VCaP (cell line): ENCODE measurements around the gene TNFRSF8.
"Not testable (repeated sequence)": the region's sequence is repeated elsewhere in the genome, so short reads cannot be mapped to it uniquely, and the experiment has no call there.

Source experiments
- H3K27ac ChIP-seq: fragments of 450-650 bp; 2 replicates; pipeline ENCODE4 v1.5.1; 2017
- CTCF ChIP-seq: fragments of 450-650 bp; conservative IDR thresholded peaks from 2 replicates; pipeline ENCODE4 v1.5.1; 2017; ENCODE audit warnings: mild to moderate bottlenecking, moderate library complexity

TNFRSF8 gene

GRCh38 chr1:12095452-12096263, 32.6 kb downstream of the TNFRSF8 start:
- no peak for TF ChIP-seq CTCF
- H3K27ac ChIP-seq, result no peak overlapping the region

DNA sequence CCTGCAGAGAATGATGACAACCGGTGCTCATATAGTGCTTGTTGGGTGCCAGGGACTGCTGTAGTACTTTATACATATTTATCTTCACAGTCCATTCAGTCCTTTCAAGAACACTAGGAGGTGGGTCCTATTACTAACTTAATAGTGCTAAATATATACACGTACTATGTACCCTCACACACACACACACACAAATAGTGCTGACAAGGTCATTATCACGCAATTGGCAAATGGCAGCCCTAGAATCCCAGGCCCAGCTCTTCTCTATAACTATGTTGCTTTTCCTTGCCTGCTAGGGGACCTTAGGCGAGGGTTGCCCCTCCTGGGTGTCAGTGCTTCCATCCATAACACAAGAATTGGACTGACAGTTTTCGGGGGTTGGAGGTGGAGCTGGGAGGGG, 33.5 kb downstream of the TNFRSF8 start:
- no peak overlapping the region for H3K27ac ChIP-seq
- TF ChIP-seq CTCF, result no peak

DNA sequence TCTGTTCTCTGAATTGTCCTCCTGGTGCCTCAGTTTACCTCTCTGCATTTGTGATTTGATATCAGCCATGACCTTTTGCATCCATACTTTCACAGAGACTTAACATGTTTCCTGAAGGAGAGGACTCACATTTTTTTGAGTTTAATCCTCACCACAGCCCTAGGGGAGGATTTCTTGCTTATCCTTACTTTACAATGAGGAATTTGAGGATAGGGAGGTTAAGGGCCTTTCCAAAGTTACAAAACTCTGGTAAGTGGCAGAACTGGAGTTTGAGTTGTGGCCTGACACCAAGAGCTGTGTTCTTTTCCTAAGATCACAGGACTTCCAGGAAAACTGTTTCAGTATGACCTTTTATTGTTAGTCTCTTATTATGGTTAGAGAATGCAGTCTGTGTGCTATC, 34.2 kb downstream of the TNFRSF8 start:
- no peak for TF ChIP-seq CTCF
- H3K27ac ChIP-seq, result no peak overlapping the region

DNA sequence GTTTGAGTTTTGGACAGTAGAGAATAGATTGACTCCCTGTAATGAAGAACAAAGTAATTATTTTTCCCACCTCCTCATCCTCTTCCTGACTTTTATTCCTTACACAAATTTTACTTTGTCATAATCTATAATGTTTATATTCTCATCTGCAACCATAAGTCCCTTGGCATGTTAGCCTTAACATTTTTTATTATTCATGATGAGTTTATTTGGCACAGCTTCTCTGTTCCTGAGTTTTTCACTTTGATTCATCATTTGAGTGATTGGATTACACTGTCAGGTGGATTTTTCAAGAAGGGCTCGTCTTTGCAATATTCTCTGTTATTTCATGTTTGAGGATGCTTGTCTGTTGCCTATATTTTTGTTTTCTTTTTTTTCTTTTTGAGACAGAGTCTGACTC, 35.7 kb downstream of the TNFRSF8 start:
- no peak overlapping the region for H3K27ac ChIP-seq
- TF ChIP-seq CTCF, result no peak

DNA sequence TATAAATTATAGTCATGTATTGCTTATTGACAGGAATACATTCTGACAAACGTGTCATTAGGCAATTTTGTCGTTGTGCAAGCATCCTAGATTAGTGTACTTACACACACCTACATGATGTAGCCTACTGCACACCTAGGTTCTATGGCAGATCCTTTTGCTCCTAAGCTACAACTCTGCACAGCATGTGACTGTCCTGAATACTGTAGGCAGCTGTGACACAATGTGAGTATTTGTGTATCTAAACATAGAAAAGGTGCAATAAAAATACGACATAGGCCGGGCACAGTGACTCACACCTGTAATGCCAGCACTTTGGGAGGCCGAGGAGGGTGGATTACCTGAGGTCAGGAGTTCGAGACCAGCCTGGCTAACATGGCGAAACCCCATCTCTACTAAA, 36.5 kb downstream of the TNFRSF8 start:
- H3K27ac ChIP-seq, result no peak overlapping the region
- TF ChIP-seq CTCF, result no peak

DNA sequence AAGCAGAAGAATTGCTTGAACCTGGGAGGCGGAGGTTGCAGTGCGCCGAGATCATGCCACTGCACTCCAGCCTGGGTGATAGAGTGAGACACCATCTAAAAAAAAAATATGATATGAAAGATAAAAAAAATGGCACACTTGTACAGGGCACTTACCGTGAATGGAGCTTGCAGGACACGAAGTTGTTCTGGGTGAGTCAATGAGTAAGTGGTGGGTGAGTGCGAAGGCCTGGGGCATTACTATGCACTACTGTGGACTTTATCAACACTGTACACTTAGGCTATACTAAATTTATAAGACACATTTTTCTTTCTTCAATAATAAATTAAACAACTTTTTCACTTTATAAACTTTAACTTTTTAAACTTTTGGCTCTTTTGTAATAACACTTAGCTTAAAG, 37.0 kb downstream of the TNFRSF8 start:
- TF ChIP-seq CTCF, result no peak
- H3K27ac ChIP-seq, result no peak overlapping the region

DNA sequence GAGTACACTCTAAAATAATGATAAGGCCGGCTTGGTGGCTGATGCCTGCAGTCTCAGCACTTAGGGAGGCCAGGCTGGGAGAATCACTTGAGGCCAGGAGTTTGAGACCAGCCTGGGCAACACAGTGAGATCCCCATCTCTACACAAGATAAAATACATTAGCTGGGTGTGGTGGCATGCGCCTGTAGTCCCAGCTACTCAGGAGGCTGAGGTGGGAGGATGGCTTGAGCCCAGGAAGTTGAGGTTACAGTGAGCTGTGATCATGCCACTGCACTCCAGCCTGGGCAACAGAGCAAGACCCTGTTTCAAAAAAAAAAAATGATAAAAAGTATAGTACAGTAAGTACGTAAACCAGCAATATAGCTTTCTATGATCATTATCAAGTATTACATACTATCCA, 38.0 kb downstream of the TNFRSF8 start:
- not testable (repeated sequence) for H3K27ac ChIP-seq

DNA sequence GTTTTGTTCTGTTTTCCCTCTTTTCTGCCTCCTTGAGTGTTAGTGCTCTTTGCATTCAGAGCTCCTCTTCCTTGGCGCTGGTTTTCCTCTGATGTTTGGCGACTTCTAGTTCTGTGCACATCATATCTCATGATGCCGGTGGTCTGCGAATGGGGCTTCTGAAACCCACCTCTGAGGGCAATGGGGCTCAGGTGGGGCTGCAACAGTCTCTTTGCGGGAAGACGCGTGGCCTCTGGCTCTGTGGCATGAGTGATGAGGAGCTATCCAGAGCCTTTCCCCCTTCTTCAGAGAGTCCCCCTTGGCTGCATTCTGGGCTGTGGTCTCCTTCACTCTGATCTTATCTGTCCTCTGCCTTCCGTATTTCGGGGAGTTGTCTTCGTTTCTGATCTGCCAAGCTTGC, 39.0 kb downstream of the TNFRSF8 start:
- TF ChIP-seq CTCF, result no peak

More for the DNA sequence above, 39.0 kb downstream of the TNFRSF8 start:
- no peak overlapping the region for H3K27ac ChIP-seq
